ENCODE measurements around the gene RPS28. TPM values are rescaled to one million over a fixed set of nuclear protein-coding genes. Genes with fewer than 3 reads are reported as not detected.

The RPS28 gene
- total RNA-seq, 4 donors from 2014 or later, result 337 to 849 (median 372) TPM

DNA sequence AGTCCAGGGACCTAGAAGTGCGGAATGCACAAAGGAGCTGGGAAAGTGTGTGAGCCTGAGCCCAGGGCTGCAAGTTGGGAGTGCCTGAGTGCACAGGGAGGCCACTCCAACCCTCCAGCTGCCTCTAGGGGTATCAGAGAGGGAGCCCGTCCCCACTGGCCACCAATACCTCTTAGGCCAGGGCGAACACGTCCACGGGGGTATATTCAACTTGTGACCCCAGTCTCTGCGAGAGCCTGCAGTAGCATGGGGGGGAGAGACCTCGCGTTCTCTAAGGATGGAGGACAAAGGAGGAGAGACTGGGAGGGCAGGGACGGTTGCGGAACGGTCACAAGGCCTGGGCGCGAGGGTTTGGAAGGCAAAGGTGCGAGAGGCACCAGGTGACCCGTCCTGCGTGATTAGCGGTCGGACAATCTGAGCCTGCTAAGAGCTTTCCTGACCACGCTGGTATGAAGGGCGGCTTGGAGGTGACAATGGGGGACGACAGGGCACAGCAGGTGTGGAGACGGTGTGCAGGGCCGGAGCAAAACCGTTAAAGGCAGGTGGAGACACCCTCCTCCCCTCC, 13.8 kb upstream of the RPS28 start:
- TF ChIP-seq, protein P1, sequence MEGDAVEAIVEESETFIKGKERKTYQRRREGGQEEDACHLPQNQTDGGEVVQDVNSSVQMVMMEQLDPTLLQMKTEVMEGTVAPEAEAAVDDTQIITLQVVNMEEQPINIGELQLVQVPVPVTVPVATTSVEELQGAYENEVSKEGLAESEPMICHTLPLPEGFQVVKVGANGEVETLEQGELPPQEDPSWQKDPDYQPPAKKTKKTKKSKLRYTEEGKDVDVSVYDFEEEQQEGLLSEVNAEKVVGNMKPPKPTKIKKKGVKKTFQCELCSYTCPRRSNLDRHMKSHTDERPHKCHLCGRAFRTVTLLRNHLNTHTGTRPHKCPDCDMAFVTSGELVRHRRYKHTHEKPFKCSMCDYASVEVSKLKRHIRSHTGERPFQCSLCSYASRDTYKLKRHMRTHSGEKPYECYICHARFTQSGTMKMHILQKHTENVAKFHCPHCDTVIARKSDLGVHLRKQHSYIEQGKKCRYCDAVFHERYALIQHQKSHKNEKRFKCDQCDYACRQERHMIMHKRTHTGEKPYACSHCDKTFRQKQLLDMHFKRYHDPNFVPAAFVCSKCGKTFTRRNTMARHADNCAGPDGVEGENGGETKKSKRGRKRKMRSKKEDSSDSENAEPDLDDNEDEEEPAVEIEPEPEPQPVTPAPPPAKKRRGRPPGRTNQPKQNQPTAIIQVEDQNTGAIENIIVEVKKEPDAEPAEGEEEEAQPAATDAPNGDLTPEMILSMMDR (IDR thresholded peaks at IDR 0.05; ENCODE audit: low read depth), result no peak

DNA sequence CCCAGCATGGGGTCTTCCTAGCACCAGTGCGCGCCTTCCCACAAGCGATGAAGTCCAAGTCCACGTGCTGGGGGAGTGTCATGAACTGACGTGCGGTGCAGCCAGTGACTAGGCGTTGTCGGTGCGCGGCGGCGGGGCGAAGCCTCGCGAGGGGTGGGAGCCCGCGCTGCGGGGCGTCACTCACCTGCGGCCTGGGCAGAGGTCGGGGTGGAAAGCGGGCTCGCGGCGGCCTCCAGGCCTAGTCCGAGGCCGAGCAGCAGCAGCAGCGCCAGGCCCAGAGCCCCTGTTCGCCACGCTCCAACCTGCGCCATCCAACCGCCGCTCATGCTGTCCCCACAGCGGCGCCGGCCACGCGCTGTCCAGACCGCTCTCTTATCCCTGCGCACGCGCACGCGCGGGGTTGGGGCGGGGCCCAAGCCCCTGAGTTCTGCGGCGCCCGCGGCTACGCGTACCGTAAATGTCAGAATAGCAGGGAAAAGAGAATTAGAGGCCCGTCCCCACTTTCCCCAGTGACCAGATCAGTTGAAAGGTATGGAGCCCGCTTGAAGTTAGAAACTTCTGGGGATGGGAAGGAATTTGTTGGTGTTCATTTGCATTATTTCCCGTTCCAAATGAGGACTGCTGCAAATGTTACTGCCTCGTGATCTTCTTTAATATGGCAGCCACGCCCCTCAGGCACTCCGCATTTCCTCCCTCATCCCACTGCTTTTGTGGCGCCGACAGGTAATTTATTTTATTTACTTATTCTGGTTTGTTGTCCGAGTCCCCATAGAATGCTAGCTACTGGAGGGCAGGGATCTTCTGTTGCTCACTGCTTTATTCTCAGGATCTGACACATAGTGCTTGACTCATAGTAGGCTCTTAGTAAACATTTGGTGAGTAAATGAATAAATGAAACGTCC, 13.1 kb upstream of the RPS28 start, which contains the start of gene CD320:
CD320 (minus strand) TSS at position 394 of the 902 bp plus-strand sequence; CDS start at position 326, 68 bp downstream.
- TF ChIP-seq, protein P1 (IDR thresholded peaks at IDR 0.05; ENCODE audit: low read depth), result no peak

DNA sequence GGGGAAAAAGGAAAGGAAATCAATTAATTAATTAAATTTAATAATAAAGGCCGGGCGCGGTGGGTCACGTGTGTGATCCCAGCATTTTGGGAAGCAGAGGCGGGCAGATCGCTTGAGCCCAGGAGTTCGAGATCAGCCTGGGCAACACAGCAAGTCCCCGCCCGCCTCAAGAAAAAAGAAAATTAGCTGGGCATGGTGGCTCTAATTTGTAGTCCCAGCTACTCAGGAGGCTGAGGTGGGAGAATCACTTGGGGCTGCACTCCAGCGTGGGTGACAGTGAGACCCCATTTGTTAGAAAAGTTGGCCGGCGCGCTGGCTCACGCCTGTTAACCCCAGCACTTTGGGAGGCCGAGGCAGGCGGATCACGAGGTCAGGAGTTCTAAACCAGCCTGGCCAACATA, 12.4 kb upstream of the RPS28 start:
- TF ChIP-seq, protein P1 (IDR thresholded peaks at IDR 0.05; ENCODE audit: low read depth), result no peak

DNA sequence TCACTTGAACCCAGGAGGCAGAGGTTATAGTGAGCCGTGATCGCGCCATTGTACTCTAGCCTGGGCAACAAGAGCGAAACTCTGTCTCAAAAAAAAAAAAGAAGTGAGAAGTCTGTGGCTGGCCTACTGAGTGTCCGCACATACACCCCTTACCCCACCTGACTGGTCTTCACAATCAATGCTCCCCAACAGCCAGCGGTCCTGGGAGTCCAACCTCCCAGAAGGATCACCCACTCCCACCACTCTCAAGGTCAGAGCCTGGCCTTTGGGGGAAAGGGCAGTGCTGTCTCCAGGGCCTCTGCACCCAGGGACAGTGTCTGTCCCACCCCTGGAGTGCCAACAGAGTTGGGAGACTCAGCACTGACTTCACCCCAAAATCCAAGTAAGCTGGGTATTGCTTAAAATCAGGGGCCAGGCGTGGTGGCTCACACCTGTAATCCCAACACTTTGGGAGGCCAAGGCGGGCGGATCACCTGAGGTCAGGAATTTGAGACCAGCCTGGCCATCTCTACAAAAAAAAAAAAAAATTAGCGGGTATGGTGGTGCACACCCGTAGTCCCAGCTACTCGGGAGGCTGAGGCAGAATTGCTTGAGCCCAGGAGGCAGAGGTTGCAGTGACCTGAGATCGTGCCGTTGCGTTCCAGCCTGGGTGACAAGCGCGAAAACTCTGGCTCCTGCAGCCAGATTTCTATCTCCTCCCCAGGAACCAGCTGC, 10.8 kb upstream of the RPS28 start:
- TF ChIP-seq, protein P1 (IDR thresholded peaks at IDR 0.05; ENCODE audit: low read depth), result no peak

DNA sequence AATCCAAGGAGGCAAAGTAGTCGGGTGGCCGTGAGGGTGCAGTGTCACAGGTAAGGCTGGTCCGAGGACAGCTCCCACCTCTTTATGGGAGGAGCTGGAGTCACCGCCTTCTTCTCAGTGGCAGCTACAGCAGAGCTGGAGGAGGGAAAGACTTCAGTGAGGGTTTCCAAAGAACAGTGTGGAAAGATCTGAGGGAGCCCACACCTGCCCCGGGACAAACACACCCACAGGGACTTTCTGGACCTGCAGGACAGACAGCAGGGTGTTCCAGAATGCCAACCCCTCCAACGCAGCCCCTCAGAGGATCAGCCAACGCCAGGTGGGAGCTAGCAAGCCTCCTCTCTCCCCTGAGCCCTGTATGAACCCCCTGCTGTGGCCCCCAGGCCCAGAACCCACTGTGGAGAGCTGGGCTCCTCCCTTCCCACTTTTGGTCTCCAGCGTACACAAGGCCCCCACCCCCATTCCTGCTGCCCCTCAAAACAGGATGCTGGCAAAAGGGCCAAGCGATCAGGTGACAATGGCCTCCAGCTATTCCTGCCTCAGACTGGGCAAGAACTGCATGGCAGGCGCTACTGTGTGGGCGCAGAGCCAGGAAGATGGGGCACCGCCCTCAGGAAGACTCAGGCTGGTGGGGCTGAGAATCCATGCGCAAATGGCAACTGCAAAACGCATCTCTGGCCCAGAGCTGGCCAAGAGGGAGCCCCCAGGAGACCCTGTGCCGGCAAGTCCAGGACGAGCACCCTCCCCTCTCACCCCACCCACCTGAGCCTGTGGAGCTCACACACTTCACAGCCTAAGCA, 9.6 kb upstream of the RPS28 start:
- TF ChIP-seq, protein P1 (IDR thresholded peaks at IDR 0.05; ENCODE audit: low read depth), result no peak

DNA sequence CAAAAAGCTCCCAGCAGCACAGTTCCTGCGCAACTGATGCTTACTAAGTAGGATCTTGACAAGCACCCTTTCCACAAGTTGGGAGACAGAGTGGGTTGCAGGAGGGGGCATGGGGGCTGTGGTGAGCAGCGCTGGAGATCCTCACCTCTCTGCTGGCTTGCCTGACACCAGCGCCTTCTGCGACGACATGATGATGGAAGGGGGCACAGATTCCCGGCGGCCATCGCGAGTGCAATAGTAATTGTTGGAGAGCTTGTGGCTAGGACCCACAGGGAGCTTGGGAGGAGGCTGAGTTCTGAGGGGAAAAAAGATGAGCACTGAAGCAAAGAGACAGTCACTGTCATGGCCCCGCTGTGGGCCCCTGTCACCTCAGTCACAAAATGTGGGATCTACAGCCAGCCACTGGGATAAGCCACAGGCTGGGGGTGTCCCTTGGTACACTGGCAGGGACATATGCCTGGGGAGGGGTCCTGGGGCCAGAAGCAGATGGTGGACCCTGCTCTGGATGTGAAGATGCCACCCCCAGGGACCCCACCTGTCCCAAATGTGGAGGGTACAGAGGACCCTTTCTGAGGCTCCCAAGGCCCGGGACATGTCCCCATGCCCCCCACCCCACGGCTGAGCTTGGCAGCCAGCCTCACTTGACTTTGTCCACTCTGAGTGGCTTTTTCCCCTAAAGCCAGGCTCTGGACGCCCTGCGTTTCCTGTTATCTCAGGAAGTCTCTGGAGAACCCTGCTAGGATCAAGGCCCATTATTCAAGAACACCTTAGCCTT, 4.8 kb upstream of the RPS28 start:
- TF ChIP-seq, protein P1 (IDR thresholded peaks at IDR 0.05; ENCODE audit: low read depth), result no peak
